ENCODE data around the gene TRIM66.

GRCh38 chr11:8573777-8574176 lies 108.7 kb downstream of the TRIM66 start:
- TF ChIP-seq CTCF (IDR thresholded peaks at IDR 0.05) (no peak), POLR2A (IDR thresholded peaks at IDR 0.05) (no peak)

All from body of pancreas (tissue), 4 donors.